ENCODE measurements around the gene LILRB5.
"Not testable (repeated sequence)": the region's sequence is repeated elsewhere in the genome, so short reads cannot be mapped to it uniquely, and the experiment has no call there.

DNA sequence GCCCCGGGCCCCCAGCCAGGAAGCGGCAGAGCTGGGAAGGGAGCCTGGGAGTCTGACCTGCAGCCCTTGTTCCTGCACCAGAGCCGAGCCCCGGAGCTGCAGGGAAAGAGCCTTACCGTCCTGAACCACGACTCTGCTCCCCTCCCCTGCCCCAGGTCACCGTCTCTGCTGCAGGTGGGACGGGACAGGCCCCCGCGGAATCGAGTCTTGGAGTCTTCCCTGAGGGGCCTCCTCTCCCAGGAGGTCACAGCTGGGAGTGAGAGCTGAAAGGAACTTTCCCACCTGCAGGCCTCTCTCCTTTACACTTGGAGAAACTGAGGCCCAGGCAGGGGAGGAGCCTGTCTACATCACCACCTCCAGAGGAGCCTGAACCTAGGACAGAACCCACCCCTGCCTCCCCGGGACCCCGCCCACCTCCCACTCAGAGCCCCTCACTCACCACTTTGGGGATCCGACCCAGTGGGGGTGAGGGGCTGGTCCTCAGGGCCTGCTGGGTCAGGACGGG, 20.1 kb upstream of the LILRB5 start:
- TF ChIP-seq, protein P1, sequence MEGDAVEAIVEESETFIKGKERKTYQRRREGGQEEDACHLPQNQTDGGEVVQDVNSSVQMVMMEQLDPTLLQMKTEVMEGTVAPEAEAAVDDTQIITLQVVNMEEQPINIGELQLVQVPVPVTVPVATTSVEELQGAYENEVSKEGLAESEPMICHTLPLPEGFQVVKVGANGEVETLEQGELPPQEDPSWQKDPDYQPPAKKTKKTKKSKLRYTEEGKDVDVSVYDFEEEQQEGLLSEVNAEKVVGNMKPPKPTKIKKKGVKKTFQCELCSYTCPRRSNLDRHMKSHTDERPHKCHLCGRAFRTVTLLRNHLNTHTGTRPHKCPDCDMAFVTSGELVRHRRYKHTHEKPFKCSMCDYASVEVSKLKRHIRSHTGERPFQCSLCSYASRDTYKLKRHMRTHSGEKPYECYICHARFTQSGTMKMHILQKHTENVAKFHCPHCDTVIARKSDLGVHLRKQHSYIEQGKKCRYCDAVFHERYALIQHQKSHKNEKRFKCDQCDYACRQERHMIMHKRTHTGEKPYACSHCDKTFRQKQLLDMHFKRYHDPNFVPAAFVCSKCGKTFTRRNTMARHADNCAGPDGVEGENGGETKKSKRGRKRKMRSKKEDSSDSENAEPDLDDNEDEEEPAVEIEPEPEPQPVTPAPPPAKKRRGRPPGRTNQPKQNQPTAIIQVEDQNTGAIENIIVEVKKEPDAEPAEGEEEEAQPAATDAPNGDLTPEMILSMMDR (IDR thresholded peaks at IDR 0.05 in 8 of 11, conservative IDR thresholded peaks at IDR 0.05 in 3 of 11), result not testable (repeated sequence)
- not testable (repeated sequence) for TF ChIP-seq POLR2A (IDR thresholded peaks at IDR 0.05)

All from spleen (tissue), 7 donors.